Measurements from ENCODE around the gene ARL14EP.

Gene ARL14EP

GRCh38 chr11:30322826-30323710 is at the start of gene ARL14EP:
Gene ARL14EP, plus strand, starts transcription at chr11:30323104. Its CDS starts 7,845 bp downstream, at chr11:30330949.
- in situ Hi-C loops (cut with HindIII; ENCODE audit: low sequenced_read_pairs), result no loop called here

DNA sequence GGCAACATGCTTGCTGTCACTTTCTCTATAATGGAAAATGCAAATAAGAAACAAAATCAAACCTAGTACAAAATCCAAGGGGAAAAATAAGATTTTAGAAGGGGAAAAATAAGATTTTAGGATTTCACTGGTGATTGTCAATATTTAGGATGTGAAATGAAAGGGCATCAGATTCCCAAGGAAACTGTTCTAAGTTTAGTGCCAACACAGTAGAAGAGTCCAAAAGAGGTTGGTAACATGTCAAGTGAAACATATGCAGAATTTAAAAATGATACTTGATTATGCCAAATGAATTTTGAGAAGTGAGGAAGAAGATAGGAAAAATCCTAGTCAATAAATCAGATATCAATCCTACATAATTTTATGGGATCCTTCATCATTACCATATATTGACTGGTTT is 45.7 kb upstream of the ARL14EP start:
- in situ Hi-C loops (cut with HindIII; ENCODE audit: low sequenced_read_pairs), result no loop called here

DNA sequence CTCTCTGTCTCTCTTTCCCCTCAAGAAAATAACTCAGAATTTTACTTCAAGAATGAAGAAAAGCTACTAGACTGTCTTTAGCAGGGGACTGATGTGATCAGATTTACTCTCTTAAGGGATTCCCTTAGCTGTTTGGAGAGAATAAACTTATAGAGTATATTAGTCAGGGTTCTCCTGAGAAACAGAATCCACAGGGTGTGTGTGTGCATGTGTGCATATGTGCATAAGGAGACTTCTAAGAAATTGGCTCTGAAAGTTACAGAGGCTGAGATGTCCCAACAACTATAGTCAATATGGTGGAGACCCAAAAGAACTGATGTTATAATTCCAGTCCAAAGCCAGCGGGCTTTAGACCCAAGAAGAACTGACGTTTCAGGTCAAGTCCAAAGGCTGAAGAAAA is 43.1 kb upstream of the ARL14EP start:
- in situ Hi-C loops (cut with HindIII; ENCODE audit: low sequenced_read_pairs), result no loop called here

DNA sequence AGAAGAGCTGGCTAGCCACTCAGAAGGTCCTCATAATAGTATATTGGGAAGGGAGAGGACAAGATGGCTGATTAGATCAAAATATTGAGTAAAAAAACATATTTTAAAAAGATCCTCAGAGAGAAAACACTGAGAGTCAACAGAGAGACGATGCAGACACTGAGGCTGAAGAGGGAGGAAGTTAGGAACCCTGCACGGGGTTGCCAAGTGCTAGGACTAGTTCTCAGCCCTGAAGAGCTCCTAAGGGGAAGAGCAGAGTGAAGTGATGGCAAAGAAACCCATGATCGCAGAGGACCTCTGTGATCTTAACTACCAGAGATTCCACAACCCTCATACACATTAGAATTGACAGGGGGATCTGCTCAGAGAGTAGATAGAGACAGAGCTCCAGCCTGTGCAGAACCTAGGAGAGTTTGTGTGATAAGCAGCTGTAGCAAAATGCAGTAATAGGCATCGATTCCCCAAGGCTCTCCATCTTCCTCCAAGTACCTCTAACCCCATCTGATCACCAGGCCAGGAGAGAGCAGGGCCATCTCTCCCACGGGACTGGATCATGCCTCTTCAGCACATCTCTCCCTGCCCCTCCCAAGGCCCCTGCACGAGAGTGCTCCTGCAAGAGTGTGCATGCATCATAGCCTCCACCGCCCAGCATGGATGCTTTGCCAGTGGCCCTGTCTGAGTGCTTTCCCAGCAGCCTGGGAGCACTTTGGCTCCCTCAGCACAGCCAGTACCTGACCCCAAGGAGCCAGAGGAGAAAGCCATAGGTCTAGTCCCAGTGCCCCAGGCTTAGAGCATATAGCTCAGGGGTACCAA is 41.2 kb upstream of the ARL14EP start:
- in situ Hi-C loops (cut with HindIII; ENCODE audit: low sequenced_read_pairs), result no loop called here

GRCh38 chr11:30282289-30282631 is 40.6 kb upstream of the ARL14EP start:
- in situ Hi-C loops (cut with HindIII; ENCODE audit: low sequenced_read_pairs), result no loop called here

DNA sequence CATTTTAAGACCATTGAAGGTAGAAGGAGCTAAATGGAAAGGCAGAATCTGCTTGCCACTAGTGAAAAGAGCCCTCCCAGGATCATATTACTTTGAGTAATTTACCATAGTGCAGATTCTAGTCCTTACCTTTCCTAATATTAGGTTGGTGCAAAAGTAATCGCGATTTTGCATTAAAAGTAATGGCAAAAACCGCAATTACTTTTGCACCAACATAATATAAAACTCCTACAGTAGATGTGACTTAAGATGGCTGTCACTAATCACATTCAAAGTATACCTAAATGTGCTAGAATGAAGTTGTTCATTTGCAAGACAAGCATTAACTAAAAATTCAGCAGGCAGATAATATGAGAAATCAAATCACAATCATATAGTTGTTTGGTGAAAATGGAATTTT is 38.1 kb upstream of the ARL14EP start:
- in situ Hi-C loops (cut with HindIII; ENCODE audit: low sequenced_read_pairs), result no loop called here

DNA sequence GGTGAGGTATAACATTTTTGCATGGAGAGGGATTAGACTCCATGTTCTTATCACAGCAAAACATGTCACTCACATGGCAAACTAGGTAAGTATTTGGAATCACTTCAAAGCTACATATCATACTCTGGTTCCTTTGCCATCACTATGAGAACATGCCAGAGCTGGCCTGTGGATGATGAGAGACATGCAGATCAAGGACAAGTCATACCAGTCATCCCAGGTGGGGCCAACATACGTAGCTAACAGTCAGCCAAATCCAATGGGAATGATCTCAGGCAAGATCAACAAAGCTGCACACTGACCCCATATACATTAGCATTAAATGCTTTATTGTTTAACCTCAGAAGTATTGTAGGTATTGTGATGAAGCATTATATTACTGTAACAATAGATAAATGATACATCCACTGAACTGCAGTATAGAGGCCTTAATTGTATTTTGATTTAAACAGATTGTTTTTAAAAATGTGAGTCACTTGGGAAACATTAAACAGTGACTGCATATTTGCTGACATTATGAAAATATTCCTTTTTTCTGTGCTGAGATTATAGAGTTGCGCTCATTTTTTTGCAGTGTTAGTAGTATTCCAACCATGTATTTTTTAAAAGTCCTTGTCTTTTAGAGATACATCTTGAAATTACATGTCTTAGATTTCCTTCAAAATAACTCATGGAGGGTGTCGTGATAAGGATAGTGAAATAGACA is 37.3 kb upstream of the ARL14EP start:
- in situ Hi-C loops (cut with HindIII; ENCODE audit: low sequenced_read_pairs), result no loop called here

GRCh38 chr11:30291331-30291730 is 31.6 kb upstream of the ARL14EP start:
- in situ Hi-C loops (cut with HindIII; ENCODE audit: low sequenced_read_pairs), result no loop called here

GRCh38 chr11:30292545-30292944 is 30.4 kb upstream of the ARL14EP start:
- in situ Hi-C loops (cut with HindIII; ENCODE audit: low sequenced_read_pairs), result no loop called here

DNA sequence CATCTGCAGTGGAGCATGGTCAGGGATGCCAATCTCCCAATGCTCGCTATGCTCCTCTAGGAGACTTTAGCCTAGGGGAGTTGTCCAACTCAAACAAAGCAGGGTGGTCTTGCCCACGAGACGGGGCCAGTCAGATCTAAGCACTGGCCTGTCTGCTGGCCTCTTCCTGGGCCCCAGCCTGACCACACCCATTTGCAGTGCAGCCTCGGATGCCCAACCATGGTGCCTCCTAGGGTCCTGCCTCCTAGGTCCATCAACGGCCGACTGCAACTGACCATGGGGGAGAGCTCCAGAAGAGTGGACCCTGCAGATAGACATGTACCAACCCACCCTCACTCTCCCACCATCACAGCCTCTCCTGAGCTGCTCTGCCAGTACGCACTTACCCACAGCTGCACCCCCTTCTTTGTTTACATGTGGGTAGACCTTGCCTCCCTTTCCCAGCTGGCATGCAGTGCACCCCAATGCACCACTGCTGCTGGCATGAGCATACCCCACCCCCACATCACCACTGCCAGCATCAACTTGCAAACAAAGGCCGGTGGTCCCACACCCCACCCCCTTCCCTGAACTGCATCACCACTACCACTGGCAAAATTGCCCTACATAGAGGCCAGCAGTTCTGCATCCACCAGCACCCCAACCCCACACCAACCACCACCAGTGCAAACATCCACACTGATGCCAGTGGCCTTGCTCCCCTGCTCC is 27.6 kb upstream of the ARL14EP start:
- in situ Hi-C loops (cut with HindIII; ENCODE audit: low sequenced_read_pairs), result no loop called here

GRCh38 chr11:30304620-30305019 is 18.3 kb upstream of the ARL14EP start:
- in situ Hi-C loops (cut with HindIII; ENCODE audit: low sequenced_read_pairs), result no loop called here

GRCh38 chr11:30310623-30311022 is 12.3 kb upstream of the ARL14EP start:
- in situ Hi-C loops (cut with HindIII; ENCODE audit: low sequenced_read_pairs), result no loop called here

GRCh38 chr11:30311189-30311588 is 11.7 kb upstream of the ARL14EP start:
- in situ Hi-C loops (cut with HindIII; ENCODE audit: low sequenced_read_pairs), result no loop called here

GRCh38 chr11:30312243-30312642 is 10.7 kb upstream of the ARL14EP start:
- in situ Hi-C loops (cut with HindIII; ENCODE audit: low sequenced_read_pairs), result no loop called here

DNA sequence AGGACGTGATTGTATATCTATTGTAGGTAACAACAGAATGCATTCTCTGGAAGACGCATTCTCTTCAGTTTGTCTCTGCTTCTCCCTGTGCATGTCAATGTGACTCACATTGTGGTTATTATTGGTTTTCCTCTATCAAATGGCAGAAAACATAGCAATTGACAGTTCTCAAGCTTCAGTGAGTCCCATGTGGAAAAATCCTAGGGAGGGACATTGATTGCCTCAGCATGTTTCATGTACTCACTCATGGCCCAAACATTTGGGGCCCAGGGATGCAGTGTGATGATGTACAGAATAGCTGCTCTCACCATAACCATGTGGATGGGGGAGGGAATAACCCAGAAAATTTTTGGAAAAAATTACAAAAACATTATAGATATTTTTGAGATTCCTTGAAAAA is 9.3 kb upstream of the ARL14EP start:
- in situ Hi-C loops (cut with HindIII; ENCODE audit: low sequenced_read_pairs), result no loop called here

DNA sequence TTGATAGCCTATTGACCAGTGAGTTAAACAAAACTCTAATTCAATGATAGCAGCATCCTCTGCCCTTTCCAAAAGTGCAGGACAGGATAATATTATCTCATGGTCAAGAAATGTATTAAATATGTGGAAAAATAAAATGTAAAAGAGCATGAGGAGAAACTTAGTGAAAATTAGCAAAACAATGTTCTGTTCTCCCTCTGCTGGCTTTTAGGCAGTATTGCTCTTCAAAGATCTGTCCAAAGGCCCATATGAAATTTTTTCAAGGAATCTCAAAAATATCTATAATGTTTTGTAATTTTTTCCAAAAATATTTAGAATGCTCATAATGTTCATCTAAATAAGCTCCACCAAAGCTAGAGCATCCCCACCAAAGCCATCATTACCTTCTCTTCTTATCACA is 8.3 kb upstream of the ARL14EP start:
- in situ Hi-C loops (cut with HindIII; ENCODE audit: low sequenced_read_pairs), result no loop called here

GRCh38 chr11:30316237-30316636 is 6.7 kb upstream of the ARL14EP start:
- in situ Hi-C loops (cut with HindIII; ENCODE audit: low sequenced_read_pairs), result no loop called here

- in situ Hi-C loops (cut with HindIII; ENCODE audit: low sequenced_read_pairs), result no loop called here
Measured at GRCh38 chr11:30317030-30317429, 5.9 kb upstream of the ARL14EP start.

- in situ Hi-C loops (cut with HindIII; ENCODE audit: low sequenced_read_pairs), result no loop called here
Measured at GRCh38 chr11:30321321-30321720, 1.6 kb upstream of the ARL14EP start.

- in situ Hi-C loops (cut with HindIII; ENCODE audit: low sequenced_read_pairs), result no loop called here
Measured at GRCh38 chr11:30322191-30322590, 713 bp upstream of the ARL14EP start.
